ENCODE data around the gene NFYC.

DNA sequence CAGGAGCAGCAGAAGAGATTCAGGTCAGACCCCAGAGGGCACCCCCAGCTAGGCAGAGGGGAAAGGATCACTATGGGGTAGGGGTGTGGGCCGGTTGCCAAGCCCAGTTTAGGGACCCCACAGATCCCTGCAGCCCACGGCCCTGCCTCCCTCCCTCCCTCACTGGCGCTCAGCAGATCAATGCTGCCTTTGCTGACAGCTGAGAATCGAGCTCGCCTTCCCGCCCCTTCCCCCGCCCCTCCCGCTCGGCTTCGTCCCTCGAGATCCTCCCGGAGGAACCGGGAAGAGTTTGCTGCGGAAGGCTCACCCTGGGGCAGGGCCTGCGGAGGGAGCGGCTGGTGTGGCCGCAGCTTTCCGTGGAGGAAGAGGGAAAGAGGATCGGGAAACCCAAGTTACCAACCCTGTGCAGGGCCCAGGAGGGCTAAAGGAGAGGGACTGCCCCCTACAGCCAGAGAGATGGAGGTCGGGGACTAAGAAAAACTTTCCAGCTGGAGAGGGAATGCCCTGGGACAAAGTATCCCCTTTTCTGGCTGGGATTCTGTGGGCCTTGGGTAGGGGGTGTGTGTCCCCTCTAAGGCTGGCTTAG, 91.0 kb downstream of the NFYC start:
- TF ChIP-seq, protein P1, sequence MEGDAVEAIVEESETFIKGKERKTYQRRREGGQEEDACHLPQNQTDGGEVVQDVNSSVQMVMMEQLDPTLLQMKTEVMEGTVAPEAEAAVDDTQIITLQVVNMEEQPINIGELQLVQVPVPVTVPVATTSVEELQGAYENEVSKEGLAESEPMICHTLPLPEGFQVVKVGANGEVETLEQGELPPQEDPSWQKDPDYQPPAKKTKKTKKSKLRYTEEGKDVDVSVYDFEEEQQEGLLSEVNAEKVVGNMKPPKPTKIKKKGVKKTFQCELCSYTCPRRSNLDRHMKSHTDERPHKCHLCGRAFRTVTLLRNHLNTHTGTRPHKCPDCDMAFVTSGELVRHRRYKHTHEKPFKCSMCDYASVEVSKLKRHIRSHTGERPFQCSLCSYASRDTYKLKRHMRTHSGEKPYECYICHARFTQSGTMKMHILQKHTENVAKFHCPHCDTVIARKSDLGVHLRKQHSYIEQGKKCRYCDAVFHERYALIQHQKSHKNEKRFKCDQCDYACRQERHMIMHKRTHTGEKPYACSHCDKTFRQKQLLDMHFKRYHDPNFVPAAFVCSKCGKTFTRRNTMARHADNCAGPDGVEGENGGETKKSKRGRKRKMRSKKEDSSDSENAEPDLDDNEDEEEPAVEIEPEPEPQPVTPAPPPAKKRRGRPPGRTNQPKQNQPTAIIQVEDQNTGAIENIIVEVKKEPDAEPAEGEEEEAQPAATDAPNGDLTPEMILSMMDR (IDR thresholded peaks at IDR 0.05), result no peak
- TF ChIP-seq POLR2A (IDR thresholded peaks at IDR 0.05) (no peak), EP300 (IDR thresholded peaks at IDR 0.05) (no peak), POLR2AphosphoS5 (IDR thresholded peaks at IDR 0.05) (no peak)
